ENCODE data around the gene SRBD1. TPM values are rescaled to one million over a fixed set of nuclear protein-coding genes. Genes with fewer than 3 reads are reported as not detected.

The SRBD1 gene
- total RNA-seq, 6 experiments from 2014 or later: 7.4 to 14.1 (median 9.4) TPM

DNA sequence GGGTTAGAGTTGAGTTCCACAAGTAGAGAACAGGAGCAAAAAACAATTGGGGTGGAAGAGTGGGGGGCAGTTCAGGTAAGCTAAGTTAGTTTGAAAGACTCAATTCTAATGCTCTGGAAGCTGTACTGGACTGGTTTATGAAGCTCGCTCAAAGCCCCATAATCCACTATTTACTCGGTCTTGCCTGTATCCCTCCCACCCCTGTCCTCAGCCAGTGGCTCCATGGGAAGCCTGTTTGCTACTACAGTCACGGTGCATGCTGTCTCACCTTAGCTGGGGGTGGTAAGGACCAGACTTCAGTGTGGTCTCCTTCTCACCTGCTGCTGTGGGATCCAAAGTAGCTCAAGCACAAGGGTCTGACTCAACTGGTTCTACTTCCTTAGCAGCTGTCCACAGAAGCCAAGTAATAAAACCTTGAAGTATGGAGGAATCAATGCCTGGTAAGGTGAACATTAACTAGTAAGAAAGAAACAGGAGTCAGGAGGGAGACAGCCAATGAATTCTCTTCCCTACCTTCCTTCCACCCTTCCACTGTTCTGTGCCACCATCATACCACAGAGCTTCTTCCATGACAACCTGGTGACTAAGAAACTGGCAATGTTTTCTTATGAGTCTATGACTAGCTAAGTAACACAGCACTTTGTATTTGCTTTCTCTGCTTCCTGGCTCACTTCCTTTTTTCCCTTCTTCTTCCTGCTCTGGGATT lies 230.8 kb downstream of the SRBD1 start:
- Histone ChIP-seq H3K4me1 (no peaks in the 10 kb centered on the region), H3K36me3 (no peaks in the 10 kb centered on the region), H3K27ac (no peak overlapping the region), H3K9me3 (no peaks in the 10 kb centered on the region), H3K4me3 (no peak overlapping the region), H3K27me3 (no peaks in the 10 kb centered on the region)
- no peak for TF ChIP-seq POLR2A (IDR thresholded peaks at IDR 0.05)
- TF ChIP-seq, protein P1, sequence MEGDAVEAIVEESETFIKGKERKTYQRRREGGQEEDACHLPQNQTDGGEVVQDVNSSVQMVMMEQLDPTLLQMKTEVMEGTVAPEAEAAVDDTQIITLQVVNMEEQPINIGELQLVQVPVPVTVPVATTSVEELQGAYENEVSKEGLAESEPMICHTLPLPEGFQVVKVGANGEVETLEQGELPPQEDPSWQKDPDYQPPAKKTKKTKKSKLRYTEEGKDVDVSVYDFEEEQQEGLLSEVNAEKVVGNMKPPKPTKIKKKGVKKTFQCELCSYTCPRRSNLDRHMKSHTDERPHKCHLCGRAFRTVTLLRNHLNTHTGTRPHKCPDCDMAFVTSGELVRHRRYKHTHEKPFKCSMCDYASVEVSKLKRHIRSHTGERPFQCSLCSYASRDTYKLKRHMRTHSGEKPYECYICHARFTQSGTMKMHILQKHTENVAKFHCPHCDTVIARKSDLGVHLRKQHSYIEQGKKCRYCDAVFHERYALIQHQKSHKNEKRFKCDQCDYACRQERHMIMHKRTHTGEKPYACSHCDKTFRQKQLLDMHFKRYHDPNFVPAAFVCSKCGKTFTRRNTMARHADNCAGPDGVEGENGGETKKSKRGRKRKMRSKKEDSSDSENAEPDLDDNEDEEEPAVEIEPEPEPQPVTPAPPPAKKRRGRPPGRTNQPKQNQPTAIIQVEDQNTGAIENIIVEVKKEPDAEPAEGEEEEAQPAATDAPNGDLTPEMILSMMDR (IDR thresholded peaks at IDR 0.05): no peak
- WGBS (ENCODE audit: insufficient coverage, low coverage, low lambda C conversion rate, missing lambda C conversion rate): 100% methylated on average over 1 of the region's 3 CpGs
- peak in 1 of 4 donors; percentile 28 for ATAC-seq
- DNase-seq: no peak
- intact Hi-C loops (cut with DNase I): no loop called here

DNA sequence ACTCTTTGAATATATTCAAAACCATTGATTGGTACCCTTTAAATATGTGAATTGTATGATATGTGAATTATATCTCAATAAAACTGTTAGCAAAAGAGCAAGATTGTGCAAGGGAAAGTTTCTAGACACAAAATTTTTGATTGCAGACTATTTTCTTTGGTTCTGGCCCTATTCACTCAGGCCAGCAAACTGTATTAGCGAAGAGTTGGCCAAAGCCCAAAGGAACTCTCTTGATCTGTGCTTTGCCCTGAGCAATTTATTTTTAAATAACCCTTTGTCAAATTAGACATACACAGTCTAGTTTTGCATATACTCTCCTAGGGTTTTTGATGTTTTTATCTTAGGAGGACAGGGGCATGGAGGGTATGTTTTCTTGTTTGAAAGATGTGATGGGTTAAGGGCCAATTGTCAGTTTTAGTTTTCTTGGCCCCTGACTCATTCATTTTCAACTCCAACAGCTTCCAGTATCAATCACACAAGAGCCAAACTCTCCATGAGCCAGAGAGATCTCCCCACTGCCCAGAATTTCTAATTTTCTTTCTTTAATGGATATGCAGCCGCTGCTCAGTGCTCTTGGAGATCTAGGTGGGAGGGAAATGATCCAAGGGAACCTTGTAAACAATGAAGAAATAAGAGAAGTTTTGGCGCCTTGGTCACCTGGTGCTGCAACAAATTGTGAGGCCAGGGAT lies 231.5 kb downstream of the SRBD1 start:
- H3K36me3 ChIP-seq: no peaks in the 10 kb centered on the region
- no peak overlapping the region for H3K27ac ChIP-seq
- no peaks in the 10 kb centered on the region for H3K27me3 ChIP-seq
- no peak overlapping the region for H3K4me3 ChIP-seq
- ATAC-seq (peak in 1 of 4 donors; percentile 53), DNase-seq (no peak)
- TF ChIP-seq, protein P1 (IDR thresholded peaks at IDR 0.05): no peak
- no peak for TF ChIP-seq POLR2A (IDR thresholded peaks at IDR 0.05)
- 58% methylated on average over 3 of the region's 3 CpGs for WGBS (ENCODE audit: insufficient coverage, low coverage, low lambda C conversion rate, missing lambda C conversion rate)
- no peaks in the 10 kb centered on the region for H3K4me1 ChIP-seq
- intact Hi-C loops (cut with DNase I): no loop called here
- no peaks in the 10 kb centered on the region for H3K9me3 ChIP-seq

DNA sequence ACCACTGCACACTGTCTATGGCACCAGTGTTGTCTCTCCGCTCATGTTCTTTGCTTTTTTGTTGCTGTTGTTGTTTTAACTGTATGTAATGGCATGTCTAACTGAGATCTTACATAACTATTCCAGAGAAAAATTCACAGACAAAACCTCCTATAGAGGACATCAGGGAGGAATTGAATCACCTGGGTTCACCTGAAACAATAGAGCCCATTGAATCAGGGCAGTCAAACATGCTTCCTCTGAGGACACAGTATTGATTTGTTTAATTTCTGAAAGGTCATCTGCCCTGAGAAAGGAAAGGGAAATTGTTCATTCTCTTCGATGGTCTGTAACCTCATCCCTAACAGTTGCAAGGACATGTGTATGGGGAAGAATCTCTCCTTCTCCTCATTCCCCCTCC lies 237.5 kb downstream of the SRBD1 start:
- intact Hi-C loops (cut with DNase I): no loop called here
- Histone ChIP-seq H3K36me3 (no peaks in the 10 kb centered on the region), H3K9me3 (no peaks in the 10 kb centered on the region), H3K27me3 (no peaks in the 10 kb centered on the region), H3K27ac (no peak overlapping the region), H3K4me3 (no peak overlapping the region), H3K4me1 (peaks cover 0 to 12% (median 2%) of the 10 kb centered on the region in 4 donors)
- DNase-seq: no peak
- TF ChIP-seq, protein P1 (IDR thresholded peaks at IDR 0.05): no peak
- TF ChIP-seq POLR2A (IDR thresholded peaks at IDR 0.05): no peak
- 58% methylated on average over 2 of the region's 2 CpGs for WGBS (ENCODE audit: insufficient coverage, low coverage, low lambda C conversion rate, missing lambda C conversion rate)
- peak in 3 of 4 donors; percentile 54 to 60 (median 56) for ATAC-seq

DNA sequence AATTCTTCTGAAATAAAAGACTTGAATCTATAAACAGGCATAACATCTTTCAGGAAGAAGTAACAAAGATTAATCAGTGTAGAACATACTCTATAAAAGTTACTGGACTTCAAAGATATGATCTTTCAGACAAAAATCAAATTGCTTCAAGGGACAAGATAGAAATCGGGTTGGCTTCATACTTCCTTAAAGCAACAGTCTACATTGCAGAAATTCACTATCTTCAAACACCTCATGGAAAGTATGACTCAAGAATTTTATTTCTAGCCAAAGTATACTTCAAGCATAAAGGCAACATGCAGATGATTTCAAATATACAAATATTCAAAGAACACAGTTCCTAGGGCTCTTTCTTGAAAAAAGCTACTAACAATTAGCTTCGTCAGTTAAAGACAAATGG lies 240.7 kb downstream of the SRBD1 start:
- H3K9me3 ChIP-seq: no peaks in the 10 kb centered on the region
- ATAC-seq (no peak), DNase-seq (no peak)
- no peak for TF ChIP-seq POLR2A (IDR thresholded peaks at IDR 0.05)
- TF ChIP-seq, protein P1 (IDR thresholded peaks at IDR 0.05): no peak
- WGBS (ENCODE audit: insufficient coverage, low coverage, low lambda C conversion rate, missing lambda C conversion rate): 90% methylated on average over 2 of the region's 2 CpGs
- H3K4me3 ChIP-seq: no peak overlapping the region
- H3K27me3 ChIP-seq: no peaks in the 10 kb centered on the region
- H3K36me3 ChIP-seq: no peaks in the 10 kb centered on the region
- H3K27ac ChIP-seq: no peak overlapping the region
- H3K4me1 ChIP-seq: peaks cover 0 to 18% (median 5%) of the 10 kb centered on the region in 4 donors
- intact Hi-C loops (cut with DNase I): no loop called here
